NT2/D1 (cell line): ENCODE results near the gene CAPN3.

Experiments
- DNase-seq: peaks from one replicate; pipeline ENCODE4 v3.0.0-alpha.2; 2011; ENCODE audit warnings: low read depth, low spot score
- H3K27me3 ChIP-seq: 2 replicates; pipeline ENCODE4 v1.6.0; 2011; ENCODE audit warnings: mild to moderate bottlenecking; ENCODE audit not compliant: insufficient read length, insufficient read depth
- H3K36me3 ChIP-seq: 2 replicates; pipeline ENCODE4 v1.6.1; 2011; ENCODE audit warnings: mild to moderate bottlenecking, low read length, mixed read lengths; ENCODE audit not compliant: insufficient read depth, insufficient read length
- H3K4me1 ChIP-seq: 2 replicates; pipeline ENCODE4 v1.5.1; 2011; ENCODE audit not compliant: insufficient read depth, insufficient read length
- H3K4me3 ChIP-seq: 2 replicates; pipeline ENCODE4 v1.5.1; 2011; ENCODE audit warnings: low read depth; ENCODE audit not compliant: insufficient read length
- H3K9ac ChIP-seq: 2 replicates; pipeline ENCODE4 v1.6.0; 2011; ENCODE audit warnings: low read depth; ENCODE audit not compliant: insufficient read length
- H3K9me3 ChIP-seq: 2 replicates; pipeline ENCODE4 v1.5.1; 2011; ENCODE audit warnings: mild to moderate bottlenecking, low read length; ENCODE audit not compliant: insufficient read depth
- SUZ12 ChIP-seq: IDR thresholded peaks from 2 replicates; pipeline ENCODE4 v1.6.1; 2011; ENCODE audit not compliant: insufficient read length, insufficient read depth; ENCODE audit errors: extremely low read depth
- YY1 ChIP-seq: IDR thresholded peaks from 2 replicates; pipeline ENCODE4 v1.6.1; 2011; ENCODE audit not compliant: insufficient read length, insufficient read depth
- ZNF274 ChIP-seq: IDR thresholded peaks from 2 replicates; pipeline ENCODE4 v1.6.1; 2011; ENCODE audit warnings: mild to moderate bottlenecking, low read depth, low read length

CAPN3 gene

DNA sequence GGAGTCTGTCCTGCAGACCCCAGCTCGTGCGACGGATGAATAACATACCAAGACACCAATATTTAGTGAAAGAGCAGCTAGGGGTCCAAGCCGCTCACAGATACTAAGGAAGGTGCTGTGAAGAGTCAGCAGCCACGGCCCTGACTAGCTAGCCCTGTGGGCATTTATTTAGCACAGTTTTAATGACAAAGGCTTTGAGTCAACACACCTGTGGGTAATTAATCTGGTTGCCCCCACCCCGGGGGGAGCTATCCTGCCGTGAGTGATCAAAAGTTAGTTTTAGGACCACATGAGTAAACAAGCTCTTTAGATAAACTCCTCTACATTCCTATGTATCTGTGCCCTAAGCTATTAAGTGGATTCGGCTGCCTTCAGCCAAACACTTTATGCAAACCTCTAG lies 18.7 kb downstream of the CAPN3 start:
- H3K36me3 ChIP-seq: no peaks in the 10 kb centered on the region
- no peak for TF ChIP-seq SUZ12
- no peak for TF ChIP-seq YY1
- no peak for TF ChIP-seq ZNF274
- no peak overlapping the region for H3K4me3 ChIP-seq
- H3K9me3 ChIP-seq: peaks cover 23% of the 10 kb centered on the region
- no peak for DNase-seq
- H3K9ac ChIP-seq: no peak overlapping the region
- H3K4me1 ChIP-seq: no peaks in the 10 kb centered on the region
- no peaks in the 10 kb centered on the region for H3K27me3 ChIP-seq

DNA sequence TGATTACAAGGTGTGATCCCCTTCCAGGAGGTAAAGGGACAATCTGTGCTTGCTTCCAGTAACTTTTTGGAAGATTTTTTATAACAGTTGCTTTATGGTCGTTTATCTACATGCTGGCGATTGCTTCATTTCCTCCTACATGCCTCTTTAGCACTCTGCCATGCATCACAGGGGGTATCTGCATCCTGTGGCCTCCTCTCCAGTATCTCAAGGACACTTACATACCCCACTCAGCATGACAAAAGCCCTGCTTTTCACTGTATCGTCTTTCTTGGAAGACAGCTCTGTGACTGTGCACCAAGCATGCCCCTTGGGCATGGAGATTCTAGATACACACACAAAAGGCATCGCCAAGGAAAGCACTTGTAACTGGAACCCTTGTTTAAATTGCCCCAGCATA lies 25.3 kb downstream of the CAPN3 start:
- H3K9ac ChIP-seq: no peak overlapping the region
- no peaks in the 10 kb centered on the region for H3K27me3 ChIP-seq
- H3K4me3 ChIP-seq: no peak overlapping the region
- TF ChIP-seq YY1: no peak
- no peak for TF ChIP-seq SUZ12
- TF ChIP-seq ZNF274: no peak
- H3K9me3 ChIP-seq: no peaks in the 10 kb centered on the region
- H3K36me3 ChIP-seq: no peaks in the 10 kb centered on the region
- peak; percentile 70 for DNase-seq
- peaks cover 11% of the 10 kb centered on the region for H3K4me1 ChIP-seq

DNA sequence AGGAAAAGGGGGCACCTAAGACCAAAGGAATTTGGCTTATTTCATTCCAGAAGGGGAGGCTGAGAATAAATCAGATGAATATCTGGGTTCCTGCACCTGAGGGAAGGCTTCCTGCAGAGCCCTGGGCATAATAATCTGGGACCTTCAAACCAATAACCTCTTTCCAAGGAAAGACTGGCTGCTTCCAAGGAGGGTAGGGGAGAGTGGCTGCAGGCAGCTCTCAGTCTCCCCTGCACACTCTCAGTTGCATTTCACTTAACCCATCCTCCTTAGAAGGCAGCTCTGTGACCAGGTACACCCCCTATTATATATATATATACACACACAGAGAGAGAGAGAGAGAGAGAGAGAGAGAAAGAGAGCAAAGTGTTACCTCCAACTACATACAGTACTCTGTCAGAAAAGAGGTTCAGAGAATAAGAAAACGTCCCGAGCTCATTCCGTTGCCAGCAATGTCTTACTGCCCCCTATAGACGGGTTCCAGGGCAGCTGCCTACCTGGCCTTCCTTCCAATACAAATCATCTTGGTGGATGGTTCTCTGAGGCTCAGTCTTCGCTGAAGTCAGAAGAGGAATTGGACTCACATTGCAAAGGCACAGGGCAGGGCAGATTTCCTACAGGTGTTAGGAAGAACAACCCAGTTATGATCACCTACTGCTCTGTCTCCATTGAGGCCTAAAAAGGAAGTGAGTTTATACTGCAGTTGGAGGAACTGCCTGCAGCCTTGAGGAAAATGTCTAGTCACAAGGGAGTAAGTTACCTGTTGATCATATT lies 26.1 kb downstream of the CAPN3 start:
- Histone ChIP-seq H3K36me3 (no peaks in the 10 kb centered on the region), H3K9me3 (no peaks in the 10 kb centered on the region), H3K27me3 (no peaks in the 10 kb centered on the region), H3K4me3 (no peak overlapping the region), H3K9ac (no peak overlapping the region), H3K4me1 (peaks cover 11% of the 10 kb centered on the region)
- TF ChIP-seq SUZ12 (no peak), ZNF274 (no peak)
- peak; percentile 43 for DNase-seq

DNA sequence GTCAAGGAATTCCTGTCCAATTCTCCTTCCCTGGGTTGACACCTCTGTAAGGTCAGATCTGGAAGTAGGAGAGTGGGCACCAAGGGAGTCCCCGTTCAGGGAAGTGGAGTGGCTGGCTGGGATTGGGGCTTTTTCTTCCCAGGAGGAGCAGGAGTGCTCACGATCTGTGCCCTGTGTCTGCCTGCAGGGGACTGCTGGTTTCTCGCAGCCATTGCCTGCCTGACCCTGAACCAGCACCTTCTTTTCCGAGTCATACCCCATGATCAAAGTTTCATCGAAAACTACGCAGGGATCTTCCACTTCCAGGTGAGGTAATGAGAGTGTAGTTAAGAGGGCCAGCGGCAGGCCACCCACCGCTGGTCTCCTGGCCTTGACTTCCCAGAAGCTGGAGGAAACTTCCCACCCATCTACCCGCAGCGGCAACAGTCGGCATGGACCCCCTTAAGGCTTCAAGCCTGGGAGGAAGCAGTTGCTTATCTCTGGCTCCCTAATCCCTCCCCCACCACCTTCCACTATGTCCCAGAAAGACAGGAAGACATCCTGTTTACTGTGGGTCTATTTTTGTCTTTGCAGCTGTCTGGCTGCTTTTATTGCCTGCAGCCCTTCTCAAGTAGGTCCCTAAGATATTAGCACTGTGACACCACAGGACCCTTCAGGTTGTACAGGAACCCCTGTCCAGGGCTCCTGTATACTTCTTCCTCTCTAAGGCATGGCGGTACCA lies 26.8 kb downstream of the CAPN3 start:
- Histone ChIP-seq H3K36me3 (no peaks in the 10 kb centered on the region), H3K4me3 (no peak overlapping the region), H3K9me3 (no peaks in the 10 kb centered on the region), H3K9ac (no peak overlapping the region), H3K27me3 (no peaks in the 10 kb centered on the region), H3K4me1 (peaks cover 11% of the 10 kb centered on the region)
- no peak for DNase-seq
- TF ChIP-seq ZNF274: no peak

DNA sequence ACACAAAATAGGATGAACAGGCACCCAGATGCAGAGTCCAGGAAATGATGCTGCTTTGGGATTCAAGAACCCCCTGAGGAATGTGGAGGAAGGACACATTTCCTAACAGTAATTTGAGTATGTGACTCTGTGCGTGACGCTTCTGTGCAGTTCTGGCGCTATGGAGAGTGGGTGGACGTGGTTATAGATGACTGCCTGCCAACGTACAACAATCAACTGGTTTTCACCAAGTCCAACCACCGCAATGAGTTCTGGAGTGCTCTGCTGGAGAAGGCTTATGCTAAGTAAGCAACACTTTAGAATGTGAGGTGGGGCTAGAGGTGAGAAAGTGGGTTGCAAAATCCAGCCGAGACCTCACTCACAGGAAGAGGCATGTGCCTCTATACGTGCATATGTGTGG lies 28.3 kb downstream of the CAPN3 start:
- no peak for DNase-seq
- Histone ChIP-seq H3K36me3 (no peaks in the 10 kb centered on the region), H3K9ac (no peak overlapping the region), H3K27me3 (no peaks in the 10 kb centered on the region), H3K4me1 (peaks cover 11% of the 10 kb centered on the region), H3K9me3 (no peaks in the 10 kb centered on the region), H3K4me3 (no peak overlapping the region)
- TF ChIP-seq ZNF274 (no peak), SUZ12 (no peak), YY1 (no peak)

DNA sequence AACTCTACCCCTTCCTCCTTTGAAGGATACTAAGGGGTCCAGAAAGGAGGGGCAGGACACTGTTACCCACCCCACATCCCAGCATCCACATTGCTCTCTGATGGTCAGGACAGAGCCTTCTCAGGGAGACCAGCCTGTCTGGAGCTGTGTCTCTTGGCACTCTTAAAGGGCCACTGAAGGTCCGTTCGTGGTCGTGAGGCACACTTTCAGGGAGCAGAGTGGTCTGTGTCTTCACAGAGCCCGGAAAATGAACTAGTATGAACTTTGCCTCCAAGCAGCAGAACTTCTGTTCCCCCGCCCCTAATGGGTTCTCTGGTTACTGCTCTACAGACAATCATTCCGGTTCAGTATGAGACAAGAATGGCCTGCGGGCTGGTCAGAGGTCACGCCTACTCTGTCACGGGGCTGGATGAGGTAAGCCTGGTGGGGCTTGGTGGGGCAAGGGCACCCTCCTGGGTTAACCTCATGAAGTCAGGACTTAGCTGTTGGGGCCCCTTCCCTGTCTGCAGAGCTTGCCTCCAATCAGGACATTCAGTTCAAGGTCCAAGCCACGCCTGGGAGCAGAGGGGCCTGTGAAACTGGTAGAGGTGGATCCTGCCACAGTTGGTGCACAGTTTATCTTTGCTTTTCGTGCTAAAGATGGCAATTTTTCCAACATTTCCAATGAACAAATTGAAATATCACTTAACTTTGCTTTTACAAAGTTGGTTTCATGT lies 33.2 kb downstream of the CAPN3 start:
- H3K4me1 ChIP-seq: peaks cover 2% of the 10 kb centered on the region
- no peaks in the 10 kb centered on the region for H3K36me3 ChIP-seq
- no peaks in the 10 kb centered on the region for H3K9me3 ChIP-seq
- H3K9ac ChIP-seq: no peak overlapping the region
- H3K27me3 ChIP-seq: no peaks in the 10 kb centered on the region
- TF ChIP-seq ZNF274 (no peak), SUZ12 (no peak), YY1 (no peak)
- H3K4me3 ChIP-seq: no peak overlapping the region
- DNase-seq: no peak

DNA sequence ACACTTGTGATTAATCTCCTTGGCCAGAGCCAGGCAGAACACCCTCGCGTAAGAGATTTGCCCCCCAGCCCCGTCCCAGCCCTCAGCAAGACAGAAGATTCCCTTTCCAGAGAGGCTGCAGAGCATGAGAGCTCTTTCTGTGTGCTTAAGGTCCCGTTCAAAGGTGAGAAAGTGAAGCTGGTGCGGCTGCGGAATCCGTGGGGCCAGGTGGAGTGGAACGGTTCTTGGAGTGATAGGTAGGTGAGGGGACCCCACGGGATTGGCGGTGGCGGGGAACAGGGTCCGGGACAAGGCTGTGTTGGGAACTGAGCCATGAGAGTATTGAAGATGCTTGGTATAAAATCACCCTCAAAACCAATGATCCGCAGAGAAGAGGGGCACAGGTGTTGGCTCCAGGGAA lies 34.8 kb downstream of the CAPN3 start:
- Histone ChIP-seq H3K4me3 (no peak overlapping the region), H3K36me3 (no peaks in the 10 kb centered on the region), H3K9ac (no peak overlapping the region), H3K9me3 (no peaks in the 10 kb centered on the region), H3K4me1 (peaks cover 2% of the 10 kb centered on the region), H3K27me3 (no peaks in the 10 kb centered on the region)
- TF ChIP-seq ZNF274 (no peak), SUZ12 (no peak), YY1 (no peak)
- no peak for DNase-seq
